K562 (cell line): Measurements from ENCODE around the gene SUPT16H. TPM values are rescaled to one million over a fixed set of nuclear protein-coding genes. Genes with fewer than 3 reads are reported as not detected.

Source experiments
- CTBP1 ChIP-seq: fragments of 450-650 bp; IDR thresholded peaks from 2 replicates; pipeline ENCODE4 v1.6.1; 2016; ENCODE audit warnings: borderline replicate concordance
- KDM1A ChIP-seq, 2 experiments: fragments of 450-650 bp; IDR thresholded peaks; 2 replicates each; pipeline ENCODE4 v1.6.1; 2016; ENCODE audit warnings: mild to moderate bottlenecking in 2 of 2
- MAFF ChIP-seq: IDR thresholded peaks from 2 replicates; pipeline ENCODE4 v1.6.1; 2012; ENCODE audit warnings: low read length, improper control_type of control experiment
- MNT ChIP-seq, 2 experiments: fragments of 450-650 bp; conservative IDR thresholded peaks; 2 replicates each; pipeline ENCODE4 v1.6.1; 2017; ENCODE audit warnings: mild to moderate bottlenecking in 2 of 2, moderate library complexity in 2 of 2
- NR2C2 ChIP-seq, 2 experiments: fragments of 200-800 bp in 1 of 2; sonication (Bioruptor generic) in 1 of 2; sonication (generic) in 1 of 2; formaldehyde crosslinking in 1 of 2; IDR thresholded peaks; 2 replicates each; pipeline versions ENCODE4 v1.6.1 to v1.8.0; 2016 to 2022; ENCODE audit warnings: mild to moderate bottlenecking in 1 of 2, missing compliant biosample characterization in 1 of 2, missing genetic modification characterization in 1 of 2, missing genetic modification reagents in 1 of 2
- PATZ1 ChIP-seq: fragments of 250-450 bp; sonication (Bioruptor Pico); IDR thresholded peaks from 2 replicates; pipeline ENCODE4 v1.5.0; 2020; ENCODE audit warnings: mild to moderate bottlenecking, borderline replicate concordance
- RFX7 ChIP-seq: fragments of 250-450 bp; sonication (Bioruptor Pico); IDR thresholded peaks from 2 replicates; pipeline ENCODE4 v1.5.1; 2021; ENCODE audit warnings: mild to moderate bottlenecking
- SMARCA4 ChIP-seq: fragments of 450-650 bp; IDR thresholded peaks from 2 replicates; pipeline ENCODE4 v1.6.1; 2016
- ZNF512 ChIP-seq: IDR thresholded peaks from 2 replicates; pipeline ENCODE4 v1.6.1; 2016; ENCODE audit warnings: missing genetic modification characterization, missing compliant biosample characterization
- polyA plus RNA-seq, 8 experiments: library from polyadenylated mRNA; depleted of rRNA in 4 of 8; stranded (reverse) in 5 of 8; unstranded in 3 of 8; fragments of >200 nt; fragmentation: Nextera tagmentation in 2 of 8; fragmentation: Illumina TruSeq in 1 of 8; extraction: Ambion mirVana in 2 of 8; extraction: Trizol in 1 of 8; gene quantifications; 2 replicates each; pipeline versions ENCODE4 v1.2.1 to v1.2.3, GENCODE V29; 2011 to 2014; ENCODE audit warnings: inconsistent platforms in 1 of 8, missing spikeins in 1 of 8
- total RNA-seq, 7 experiments: library from RNA; depleted of rRNA in 6 of 7; stranded (reverse); fragments of >200 nt in 6 of 7; fragmentation: Illumina TruSeq in 2 of 7; extraction: Trizol in 2 of 7; gene quantifications; 2 replicates each; pipeline versions ENCODE4 v1.2.1 to v1.2.3, GENCODE V29; 2011 to 2021; ENCODE audit warnings: low replicate concordance in 1 of 7
- TF ChIP-seq, protein P1 (sequence below), 2 experiments: fragments of 450-650 bp in 1 of 2; sonication (generic) in 1 of 2; formaldehyde crosslinking in 1 of 2; IDR thresholded peaks; 2 replicates each; pipeline versions ENCODE4 v1.7.1 to v1.9.0; 2016 to 2022; ENCODE audit warnings: inconsistent platforms in 1 of 2, mild to moderate bottlenecking in 1 of 2, missing genetic modification reagents in 1 of 2
- TF ChIP-seq, protein P2 (sequence below): fragments of 450-650 bp; formaldehyde crosslinking; IDR thresholded peaks from 2 replicates; pipeline ENCODE4 v1.4.0; 2020; ENCODE audit warnings: mild to moderate bottlenecking, moderate library complexity

Gene SUPT16H
- total and polyA plus RNA-seq, 9 of the 15 experiments (the other 6 are each of a cell fraction or from before 2014, with no cell fraction given), result 75.4 to 152 (median 105) TPM

- TF ChIP-seq, protein P1, sequence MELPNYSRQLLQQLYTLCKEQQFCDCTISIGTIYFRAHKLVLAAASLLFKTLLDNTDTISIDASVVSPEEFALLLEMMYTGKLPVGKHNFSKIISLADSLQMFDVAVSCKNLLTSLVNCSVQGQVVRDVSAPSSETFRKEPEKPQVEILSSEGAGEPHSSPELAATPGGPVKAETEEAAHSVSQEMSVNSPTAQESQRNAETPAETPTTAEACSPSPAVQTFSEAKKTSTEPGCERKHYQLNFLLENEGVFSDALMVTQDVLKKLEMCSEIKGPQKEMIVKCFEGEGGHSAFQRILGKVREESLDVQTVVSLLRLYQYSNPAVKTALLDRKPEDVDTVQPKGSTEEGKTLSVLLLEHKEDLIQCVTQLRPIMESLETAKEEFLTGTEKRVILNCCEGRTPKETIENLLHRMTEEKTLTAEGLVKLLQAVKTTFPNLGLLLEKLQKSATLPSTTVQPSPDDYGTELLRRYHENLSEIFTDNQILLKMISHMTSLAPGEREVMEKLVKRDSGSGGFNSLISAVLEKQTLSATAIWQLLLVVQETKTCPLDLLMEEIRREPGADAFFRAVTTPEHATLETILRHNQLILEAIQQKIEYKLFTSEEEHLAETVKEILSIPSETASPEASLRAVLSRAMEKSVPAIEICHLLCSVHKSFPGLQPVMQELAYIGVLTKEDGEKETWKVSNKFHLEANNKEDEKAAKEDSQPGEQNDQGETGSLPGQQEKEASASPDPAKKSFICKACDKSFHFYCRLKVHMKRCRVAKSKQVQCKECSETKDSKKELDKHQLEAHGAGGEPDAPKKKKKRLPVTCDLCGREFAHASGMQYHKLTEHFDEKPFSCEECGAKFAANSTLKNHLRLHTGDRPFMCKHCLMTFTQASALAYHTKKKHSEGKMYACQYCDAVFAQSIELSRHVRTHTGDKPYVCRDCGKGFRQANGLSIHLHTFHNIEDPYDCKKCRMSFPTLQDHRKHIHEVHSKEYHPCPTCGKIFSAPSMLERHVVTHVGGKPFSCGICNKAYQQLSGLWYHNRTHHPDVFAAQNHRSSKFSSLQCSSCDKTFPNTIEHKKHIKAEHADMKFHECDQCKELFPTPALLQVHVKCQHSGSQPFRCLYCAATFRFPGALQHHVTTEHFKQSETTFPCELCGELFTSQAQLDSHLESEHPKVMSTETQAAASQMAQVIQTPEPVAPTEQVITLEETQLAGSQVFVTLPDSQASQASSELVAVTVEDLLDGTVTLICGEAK (IDR thresholded peaks at IDR 0.05), result peak; percentile 65
- TF ChIP-seq, protein P1 (CRISPR knock-in tag; IDR thresholded peaks at IDR 0.05), result no peak
- TF ChIP-seq PATZ1, result no peak
- TF ChIP-seq MNT (conservative IDR thresholded peaks at IDR 0.05), result 0 out of 4 replicates have a peak, but pooled peaks of 1 of the 2 experiments have one; percentile 30
- TF ChIP-seq NR2C2 (CRISPR knock-in tag; IDR thresholded peaks at IDR 0.05), result no peak
- no peak for TF ChIP-seq NR2C2 (tag; IDR thresholded peaks at IDR 0.05)
- no peak for TF ChIP-seq RFX7 (CRISPR knock-in tag)
- TF ChIP-seq CTBP1, result peak; percentile 48; the same call in 1 of the 2 replicates
- TF ChIP-seq SMARCA4, result no peak
- TF ChIP-seq MAFF, result no peak
- TF ChIP-seq ZNF512 (tag), result no peak
- TF ChIP-seq KDM1A (IDR thresholded peaks at IDR 0.05), result no peak
- TF ChIP-seq, protein P2, sequence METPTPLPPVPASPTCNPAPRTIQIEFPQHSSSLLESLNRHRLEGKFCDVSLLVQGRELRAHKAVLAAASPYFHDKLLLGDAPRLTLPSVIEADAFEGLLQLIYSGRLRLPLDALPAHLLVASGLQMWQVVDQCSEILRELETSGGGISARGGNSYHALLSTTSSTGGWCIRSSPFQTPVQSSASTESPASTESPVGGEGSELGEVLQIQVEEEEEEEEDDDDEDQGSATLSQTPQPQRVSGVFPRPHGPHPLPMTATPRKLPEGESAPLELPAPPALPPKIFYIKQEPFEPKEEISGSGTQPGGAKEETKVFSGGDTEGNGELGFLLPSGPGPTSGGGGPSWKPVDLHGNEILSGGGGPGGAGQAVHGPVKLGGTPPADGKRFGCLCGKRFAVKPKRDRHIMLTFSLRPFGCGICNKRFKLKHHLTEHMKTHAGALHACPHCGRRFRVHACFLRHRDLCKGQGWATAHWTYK, result no peak
Measured at GRCh38 chr14:21317398-21317797, 66.4 kb downstream of the SUPT16H start (continued).
